ENCODE measurements around the gene CCNE1. TPM values are rescaled to one million over a fixed set of nuclear protein-coding genes. Genes with fewer than 3 reads are reported as not detected.

CCNE1 gene
- total RNA-seq, 2 donors from 2014 or later = 1.6 to 8.0 TPM

GRCh38 chr19:29781386-29782259, 30.2 kb upstream of the CCNE1 start:
- Histone ChIP-seq H3K36me3 (no peaks in the 10 kb centered on the region), H3K27me3 (replicated peaks; ENCODE audit: insufficient read depth) (no peaks in the 10 kb centered on the region), H3K9me3 (no peaks in the 10 kb centered on the region), H3K4me3 (no peak overlapping the region), H3K4me1 (replicated peaks) (no peaks in the 10 kb centered on the region), H3K27ac (no peak overlapping the region)
- WGBS = 77% methylated on average over 32 of the region's 33 CpGs
- TF ChIP-seq POLR2AphosphoS5 (IDR thresholded peaks at IDR 0.05) = no peak
- TF ChIP-seq POLR2A (IDR thresholded peaks at IDR 0.05) = no peak
- TF ChIP-seq CTCF (IDR thresholded peaks at IDR 0.05) = no peak
- no peak for DNase-seq (ENCODE audit: low spot score)
- intact Hi-C loops (cut with DNase I) = no loop called here

GRCh38 chr19:29782260-29782580, 29.6 kb upstream of the CCNE1 start:
- Histone ChIP-seq H3K9me3 (no peaks in the 10 kb centered on the region), H3K36me3 (no peaks in the 10 kb centered on the region), H3K27me3 (replicated peaks; ENCODE audit: insufficient read depth) (no peaks in the 10 kb centered on the region), H3K27ac (no peak overlapping the region), H3K4me3 (no peak overlapping the region), H3K4me1 (replicated peaks) (no peaks in the 10 kb centered on the region)
- TF ChIP-seq POLR2A (IDR thresholded peaks at IDR 0.05) (no peak), CTCF (IDR thresholded peaks at IDR 0.05) (no peak), POLR2AphosphoS5 (IDR thresholded peaks at IDR 0.05) (no peak)
- 91% methylated on average over 13 of the region's 13 CpGs for WGBS
- no peak for DNase-seq (ENCODE audit: low spot score)
- intact Hi-C loops (cut with DNase I) = no loop called here

GRCh38 chr19:29783627-29784190, 28.1 kb upstream of the CCNE1 start:
- Histone ChIP-seq H3K27ac (no peak overlapping the region), H3K36me3 (no peaks in the 10 kb centered on the region), H3K4me3 (no peak overlapping the region), H3K9me3 (no peaks in the 10 kb centered on the region), H3K4me1 (replicated peaks) (no peaks in the 10 kb centered on the region), H3K27me3 (replicated peaks; ENCODE audit: insufficient read depth) (no peaks in the 10 kb centered on the region)
- TF ChIP-seq POLR2A (IDR thresholded peaks at IDR 0.05) = no peak
- TF ChIP-seq CTCF (IDR thresholded peaks at IDR 0.05) = no peak
- no peak for TF ChIP-seq POLR2AphosphoS5 (IDR thresholded peaks at IDR 0.05)
- 86% methylated on average over 12 of the region's 12 CpGs for WGBS
- intact Hi-C loops (cut with DNase I) = no loop called here
- no peak for DNase-seq (ENCODE audit: low spot score)

GRCh38 chr19:29784598-29785223, 27.1 kb upstream of the CCNE1 start:
- no peak for DNase-seq (ENCODE audit: low spot score)
- no peak overlapping the region for H3K4me3 ChIP-seq
- no peaks in the 10 kb centered on the region for H3K9me3 ChIP-seq
- no peak for TF ChIP-seq POLR2A (IDR thresholded peaks at IDR 0.05)
- no peak for TF ChIP-seq CTCF (IDR thresholded peaks at IDR 0.05)
- TF ChIP-seq POLR2AphosphoS5 (IDR thresholded peaks at IDR 0.05) = no peak
- WGBS = 63% methylated on average over 1 of the region's 1 CpG
- no peaks in the 10 kb centered on the region for H3K4me1 ChIP-seq (replicated peaks)
- H3K36me3 ChIP-seq = no peaks in the 10 kb centered on the region
- no peaks in the 10 kb centered on the region for H3K27me3 ChIP-seq (replicated peaks; ENCODE audit: insufficient read depth)
- intact Hi-C loops (cut with DNase I) = no loop called here
- H3K27ac ChIP-seq = no peak overlapping the region
